Measurements from ENCODE around the gene ZSCAN20.

Gene ZSCAN20

GRCh38 chr1:33472269-33472980 lies at the start of gene ZSCAN20:
TSS of gene ZSCAN20 (plus strand) at chr1:33472645. CDS start at chr1:33479289, 6,644 bp downstream.
- peak; percentile 99 for DNase-seq (ENCODE audit: low spot score)

- no peak for DNase-seq (ENCODE audit: low spot score)
These were observed 48.2 kb upstream of the ZSCAN20 start for GRCh38 chr1:33424205-33424604.

- DNase-seq (ENCODE audit: low spot score), result no peak
These were observed 47.8 kb upstream of the ZSCAN20 start for GRCh38 chr1:33424610-33425009.

GRCh38 chr1:33425900-33426299 lies 46.5 kb upstream of the ZSCAN20 start:
- DNase-seq (ENCODE audit: low spot score), result no peak

GRCh38 chr1:33426916-33427315 lies 45.5 kb upstream of the ZSCAN20 start:
- no peak for DNase-seq (ENCODE audit: low spot score)

- no peak for DNase-seq (ENCODE audit: low spot score)
These were observed 43.8 kb upstream of the ZSCAN20 start for GRCh38 chr1:33428661-33429060.

GRCh38 chr1:33429332-33429731 lies 43.1 kb upstream of the ZSCAN20 start:
- no peak for DNase-seq (ENCODE audit: low spot score)

GRCh38 chr1:33429856-33430691 lies 42.4 kb upstream of the ZSCAN20 start:
- peak; percentile 25 for DNase-seq (ENCODE audit: low spot score)

GRCh38 chr1:33430692-33431593 lies 41.5 kb upstream of the ZSCAN20 start, which contains the start of gene PHC2:
TSS of gene PHC2 (minus strand) at chr1:33431095. CDS start at chr1:33375539, 55,556 bp downstream.
- DNase-seq (ENCODE audit: low spot score), result peak; percentile 99

GRCh38 chr1:33433509-33434362 lies 38.7 kb upstream of the ZSCAN20 start:
- DNase-seq (ENCODE audit: low spot score), result peak; percentile 53

GRCh38 chr1:33434363-33434750 lies 38.1 kb upstream of the ZSCAN20 start:
- no peak for DNase-seq (ENCODE audit: low spot score)

- peak; percentile 67 for DNase-seq (ENCODE audit: low spot score)
These were observed 37.2 kb upstream of the ZSCAN20 start for GRCh38 chr1:33435096-33435820.

GRCh38 chr1:33436557-33437285 lies 35.7 kb upstream of the ZSCAN20 start:
- peak; percentile 15 for DNase-seq (ENCODE audit: low spot score)

- DNase-seq (ENCODE audit: low spot score), result no peak
These were observed 33.9 kb upstream of the ZSCAN20 start for GRCh38 chr1:33438364-33439160.

- DNase-seq (ENCODE audit: low spot score), result no peak
These were observed 32.8 kb upstream of the ZSCAN20 start for GRCh38 chr1:33439662-33440061.

- DNase-seq (ENCODE audit: low spot score), result no peak
These were observed 31.2 kb upstream of the ZSCAN20 start for GRCh38 chr1:33441088-33441745.

- DNase-seq (ENCODE audit: low spot score), result no peak
These were observed 30.3 kb upstream of the ZSCAN20 start for GRCh38 chr1:33442141-33442540.

- DNase-seq (ENCODE audit: low spot score), result peak; percentile 39
These were observed 29.3 kb upstream of the ZSCAN20 start for GRCh38 chr1:33443080-33443704.
